HG03196 (cell line): Measurements from ENCODE around the gene KIAA1671.
A peak's percentile ranks its signal among the peaks of the same experiment; 100 is the strongest.

Experiments
- ATAC-seq: cut with Tn5 transposase; IDR thresholded peaks from one replicate; pipeline ENCODE4 v1.9.1; 2021; ENCODE audit not compliant: unreplicated experiment

KIAA1671 gene

DNA sequence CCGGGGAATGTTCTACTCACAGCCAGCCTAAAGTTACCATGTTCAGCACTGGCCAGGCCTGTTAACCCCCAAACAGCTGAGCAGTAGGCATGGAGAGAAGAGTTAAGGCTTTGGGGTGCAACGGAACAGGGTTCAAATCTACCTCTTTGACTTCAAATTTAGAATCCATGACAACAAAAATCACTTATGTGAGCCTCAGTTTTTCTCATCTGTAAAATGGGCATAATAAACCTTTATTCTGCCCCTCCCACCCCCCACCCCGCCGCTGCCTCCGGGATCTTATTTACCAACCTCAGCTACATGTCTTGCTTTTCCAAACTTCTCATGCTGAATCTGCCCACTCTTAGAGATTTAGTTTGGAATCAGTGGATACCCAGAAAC, 134.4 kb downstream of the KIAA1671 start:
- ATAC-seq: peak; percentile 3

DNA sequence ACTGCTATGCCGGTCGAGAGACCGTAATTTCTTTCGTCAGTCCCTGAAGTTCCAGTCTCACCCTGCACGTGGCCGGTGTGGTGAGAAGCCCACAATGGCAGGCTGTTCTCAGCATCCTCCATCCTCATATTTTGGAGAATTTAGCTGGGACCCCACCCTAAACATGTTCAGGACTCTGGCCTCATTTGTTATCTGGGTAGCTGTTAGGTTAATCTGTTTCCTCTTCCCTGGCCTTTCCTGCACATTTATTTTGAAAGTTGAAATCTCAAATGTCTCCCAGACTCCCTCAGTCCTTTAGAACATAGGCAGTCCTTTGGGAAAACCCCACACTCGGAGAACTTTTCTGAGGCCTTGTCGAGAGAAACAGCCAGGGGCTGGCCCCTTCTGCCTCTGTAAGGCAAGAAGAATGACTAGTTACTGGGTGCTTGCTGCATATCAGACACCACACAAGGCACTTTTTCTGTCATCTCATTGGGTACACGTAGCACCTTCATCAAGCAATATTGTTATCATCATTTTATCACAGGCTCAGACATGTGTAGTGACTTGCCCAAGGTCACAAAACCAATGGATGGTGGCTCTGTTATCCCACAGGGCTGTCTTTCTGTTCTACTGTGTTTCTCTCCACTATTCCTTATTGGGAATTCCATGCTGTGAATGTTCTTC, 137.8 kb downstream of the KIAA1671 start:
- no peak for ATAC-seq

DNA sequence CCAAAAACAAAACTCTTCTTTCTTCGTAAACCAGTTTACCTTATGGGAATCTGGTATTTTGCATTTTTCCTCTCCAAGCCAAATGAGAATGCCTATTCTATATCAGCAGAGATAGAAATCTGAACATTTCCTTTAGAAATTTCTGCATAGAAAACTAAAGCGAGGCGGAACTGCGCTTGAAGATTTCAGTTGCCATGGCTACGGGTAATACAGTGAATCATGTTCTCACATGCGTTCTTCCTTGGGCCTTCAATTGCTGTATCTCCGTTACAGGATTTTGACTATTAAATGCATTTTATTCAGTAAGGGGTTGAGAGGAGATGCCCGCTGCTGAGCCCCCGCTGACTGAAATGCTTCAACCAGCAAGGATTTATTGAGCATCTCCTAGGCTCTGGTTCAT, 138.9 kb downstream of the KIAA1671 start:
- no peak for ATAC-seq

DNA sequence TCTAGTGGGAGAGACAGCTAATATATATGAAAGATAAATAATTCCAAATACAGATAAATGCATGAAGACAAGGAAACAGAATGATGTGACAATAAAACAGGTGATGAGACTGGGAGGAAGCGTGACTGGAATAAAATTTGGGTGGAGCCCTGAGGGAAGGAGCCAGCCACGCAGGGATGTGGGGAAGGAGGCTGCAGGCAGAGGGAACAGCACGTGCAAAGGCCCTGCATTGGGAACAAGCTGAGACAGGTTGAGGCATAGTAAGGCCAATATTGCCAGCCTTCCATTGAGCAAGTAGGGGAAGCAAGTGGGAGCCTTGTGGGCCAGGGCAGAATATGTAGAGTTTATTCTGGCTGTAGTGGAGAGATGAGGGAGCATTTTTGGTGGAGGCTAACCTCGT, 139.6 kb downstream of the KIAA1671 start:
- no peak for ATAC-seq

DNA sequence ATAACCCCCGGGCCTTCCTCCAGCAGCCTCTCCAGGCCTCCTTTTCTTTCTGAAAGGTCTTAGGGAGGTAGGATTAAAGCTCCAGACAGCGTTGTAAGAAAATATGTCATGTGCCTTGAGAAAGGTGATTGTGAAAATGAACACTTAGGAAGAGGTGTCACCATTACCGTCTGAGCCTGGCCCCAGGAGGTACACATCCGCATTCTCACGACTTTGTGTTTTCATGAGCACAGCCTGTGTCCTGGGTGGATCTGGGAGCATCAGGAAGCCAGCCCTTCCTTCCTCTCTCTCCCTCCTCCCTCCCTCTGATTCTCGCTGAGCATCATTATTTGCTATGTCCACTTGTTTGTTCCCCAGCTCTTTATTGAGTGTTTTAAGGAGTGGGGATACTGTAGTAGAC, 142.1 kb downstream of the KIAA1671 start:
- no peak for ATAC-seq

DNA sequence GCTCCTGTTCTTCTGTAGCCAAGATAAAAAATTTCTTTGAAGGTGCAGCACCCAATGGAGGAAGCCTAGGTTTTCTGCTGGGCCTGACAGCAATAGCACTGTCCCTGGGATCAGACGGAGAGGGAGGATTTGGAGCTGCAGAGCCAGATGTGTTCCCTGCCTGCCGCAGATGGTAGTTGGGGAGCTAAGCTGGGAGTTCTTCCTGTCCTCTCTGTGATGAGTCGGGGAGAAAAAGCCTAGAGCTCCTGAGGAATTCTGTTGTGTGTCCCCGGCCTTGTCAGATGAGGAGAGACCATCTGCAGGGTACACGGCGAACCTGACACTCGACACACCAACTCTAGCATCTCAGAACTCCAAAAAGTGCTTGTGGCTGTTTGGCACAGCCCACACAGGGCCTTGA, 143.4 kb downstream of the KIAA1671 start:
- ATAC-seq: no peak

DNA sequence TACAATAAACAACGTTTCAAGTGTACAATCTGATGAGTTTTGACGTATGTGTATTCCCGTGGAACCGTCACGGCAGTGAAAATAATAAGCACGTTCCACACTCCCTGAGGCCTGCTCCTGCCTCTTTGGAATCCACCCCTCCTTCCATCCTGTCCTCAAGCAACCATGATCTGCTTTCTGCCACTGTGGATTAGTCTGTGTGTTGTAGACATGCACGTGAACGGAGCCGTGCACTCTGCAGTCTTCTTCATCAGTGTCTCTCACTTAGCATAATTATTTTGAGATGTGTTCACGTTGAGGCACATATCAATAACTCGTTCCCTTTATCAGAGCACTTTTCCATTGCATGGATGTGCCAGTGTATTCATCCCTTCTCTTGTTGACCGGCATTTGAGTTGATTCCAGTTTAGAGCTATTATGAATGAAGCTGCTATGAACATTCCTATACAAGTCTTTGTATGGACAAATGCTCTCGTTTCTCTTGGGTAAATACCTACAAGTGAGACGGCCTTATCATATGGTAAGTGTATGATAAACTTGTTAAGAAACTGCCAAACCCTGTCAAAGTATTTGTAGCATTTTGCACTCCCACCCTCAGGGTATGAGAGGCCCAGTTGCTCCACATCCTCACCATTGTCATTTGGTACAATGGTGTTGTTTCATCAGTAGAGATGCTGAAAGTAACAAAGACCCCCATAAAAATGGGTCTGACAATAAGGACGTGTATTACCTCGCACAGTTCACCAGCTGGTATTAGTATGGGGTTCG, 144.3 kb downstream of the KIAA1671 start:
- no peak for ATAC-seq

DNA sequence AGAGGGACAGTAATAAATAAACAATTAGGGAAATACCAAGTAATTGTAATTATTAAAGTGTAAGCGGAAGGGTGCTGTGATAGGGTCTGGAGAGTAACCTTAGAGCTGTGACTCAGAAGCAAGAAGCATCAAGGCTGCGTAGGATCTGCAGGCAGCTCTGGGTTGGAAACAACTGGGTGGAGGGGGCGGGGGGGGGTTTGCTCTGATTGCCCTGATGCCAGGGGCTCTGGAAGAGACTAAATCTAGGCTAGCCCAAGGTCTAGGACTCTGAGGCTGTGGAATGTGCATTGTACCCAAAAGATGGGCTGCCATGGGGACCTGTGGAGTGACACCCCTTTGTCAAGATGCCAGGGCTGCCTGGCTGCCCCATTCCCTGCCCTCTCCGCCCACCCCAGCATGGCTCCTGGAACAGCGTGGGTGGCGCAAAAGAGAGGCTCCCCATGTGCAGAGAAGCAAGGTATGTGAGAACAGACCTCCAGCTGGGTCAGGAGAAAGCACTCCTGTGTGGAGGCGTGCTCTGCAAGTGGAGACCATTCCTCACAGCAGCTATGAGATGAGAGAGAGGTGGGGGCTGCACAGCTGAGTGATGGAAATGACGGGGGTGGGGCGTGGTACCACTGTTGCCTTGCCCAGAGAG, 146.0 kb downstream of the KIAA1671 start:
- no peak for ATAC-seq

DNA sequence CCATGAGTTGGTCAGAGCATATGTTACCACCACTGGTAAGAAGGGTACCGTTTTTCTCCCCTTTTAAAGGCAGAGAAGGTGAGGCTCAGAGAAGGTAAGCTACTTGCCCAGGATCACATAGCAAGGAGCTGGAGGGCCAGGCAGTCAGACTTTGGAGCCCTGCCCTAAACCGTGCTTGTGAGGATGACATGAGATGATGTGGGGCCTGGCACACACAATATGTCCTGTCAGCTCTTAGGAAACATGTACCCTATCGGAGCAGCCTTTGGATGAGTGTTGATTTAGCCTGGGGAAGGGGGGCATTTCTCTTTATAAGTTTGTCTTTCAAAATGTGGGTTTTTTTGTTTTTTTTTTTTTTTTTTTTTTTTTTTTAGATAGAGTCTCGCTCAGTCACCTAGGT, 146.7 kb downstream of the KIAA1671 start:
- no peak for ATAC-seq

DNA sequence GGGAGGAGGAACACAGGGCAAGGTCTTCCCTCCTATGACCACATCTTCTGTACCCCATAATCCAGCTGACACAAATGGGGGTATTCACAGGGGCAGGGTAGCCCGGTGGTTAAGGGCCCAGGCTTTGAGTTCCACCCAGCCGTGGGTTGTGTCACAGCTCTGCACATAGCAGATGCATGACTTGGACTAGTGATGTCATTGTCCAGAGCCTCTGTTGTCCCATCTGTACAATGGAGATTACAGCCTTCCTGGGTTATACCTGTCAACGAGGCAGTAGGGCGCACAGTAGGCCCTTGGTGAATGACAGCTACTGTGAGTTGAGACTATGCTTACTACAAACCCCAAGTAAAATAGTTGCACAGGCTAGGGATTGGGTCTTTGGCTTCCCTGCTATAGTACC, 147.9 kb downstream of the KIAA1671 start:
- no peak for ATAC-seq

DNA sequence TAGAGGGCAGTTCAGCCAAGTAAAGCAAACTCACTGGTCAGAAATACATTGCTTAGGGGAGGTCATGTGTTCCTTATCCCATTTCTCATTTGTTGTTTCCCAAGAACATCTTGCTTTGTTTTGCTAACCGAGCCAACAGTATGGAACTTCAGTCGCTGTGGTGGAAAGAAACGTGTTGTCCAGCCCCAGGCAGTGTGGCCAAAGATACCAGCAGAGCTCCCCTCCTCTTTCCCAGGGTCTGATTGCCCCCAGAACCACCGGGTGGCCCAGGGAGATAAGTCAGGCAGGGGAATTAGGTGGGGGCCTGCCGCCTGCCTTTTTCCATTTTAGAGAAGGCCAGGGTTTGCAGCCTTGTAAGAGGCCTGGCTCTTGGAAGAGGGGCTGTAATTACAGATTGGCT, 148.4 kb downstream of the KIAA1671 start:
- ATAC-seq: no peak

DNA sequence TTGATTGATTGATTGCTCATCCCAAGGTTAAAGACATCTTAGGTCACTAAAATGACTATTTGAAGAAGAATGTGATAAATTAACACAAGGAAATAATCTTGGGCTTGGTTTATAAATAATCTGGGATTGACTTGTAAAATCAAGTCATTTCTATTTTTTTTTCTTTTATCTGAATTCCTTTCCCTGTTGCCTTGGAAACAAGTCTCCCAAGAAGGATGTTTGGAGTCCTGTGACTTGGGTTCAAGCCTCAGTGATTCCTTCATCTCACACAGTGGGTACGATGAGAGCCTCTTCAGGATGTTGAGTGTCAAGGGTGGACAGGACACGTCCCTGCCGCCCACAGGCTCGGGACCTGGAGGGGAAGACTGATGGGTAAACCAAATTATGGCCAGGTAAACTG, 149.0 kb downstream of the KIAA1671 start:
- no peak for ATAC-seq

DNA sequence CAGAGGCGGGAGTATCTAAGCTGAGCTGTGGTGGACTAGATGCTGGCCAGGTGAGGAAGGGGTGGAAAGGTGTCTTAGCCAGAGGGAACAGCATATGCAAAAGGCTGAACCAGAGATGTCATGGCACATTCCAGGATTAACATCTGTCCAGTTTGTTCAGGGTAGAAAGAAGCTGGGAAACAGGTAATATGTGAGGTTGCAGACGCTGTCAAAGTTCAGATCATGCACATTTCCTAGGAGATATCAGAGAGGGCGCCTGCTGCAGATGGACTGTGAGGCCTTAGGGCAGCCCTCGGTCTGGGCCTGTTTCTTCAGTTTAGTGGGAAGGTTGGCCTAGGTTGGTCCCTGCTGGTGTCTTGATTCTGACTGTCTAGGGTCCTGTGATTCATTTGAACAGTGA, 149.5 kb downstream of the KIAA1671 start:
- ATAC-seq: no peak

DNA sequence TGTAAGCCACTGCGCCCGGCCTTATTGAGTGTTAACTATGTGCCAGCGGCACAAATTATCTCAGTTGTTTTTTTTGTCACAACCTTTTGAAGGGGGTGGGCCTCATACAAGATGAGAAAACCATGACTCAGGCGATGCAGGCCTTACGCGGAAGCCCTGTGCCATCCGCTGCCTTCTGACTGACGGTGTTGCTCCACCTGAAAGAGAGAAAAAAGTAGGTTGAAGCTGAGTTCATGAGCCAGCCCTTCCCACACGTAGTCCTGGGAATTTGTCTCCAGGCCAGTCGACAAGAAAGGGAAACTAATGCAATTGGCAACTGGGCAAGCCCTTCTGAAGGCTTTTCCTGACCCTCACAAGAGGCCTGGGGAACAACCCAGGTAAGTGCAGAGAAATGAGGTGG, 150.2 kb downstream of the KIAA1671 start:
- ATAC-seq: no peak

DNA sequence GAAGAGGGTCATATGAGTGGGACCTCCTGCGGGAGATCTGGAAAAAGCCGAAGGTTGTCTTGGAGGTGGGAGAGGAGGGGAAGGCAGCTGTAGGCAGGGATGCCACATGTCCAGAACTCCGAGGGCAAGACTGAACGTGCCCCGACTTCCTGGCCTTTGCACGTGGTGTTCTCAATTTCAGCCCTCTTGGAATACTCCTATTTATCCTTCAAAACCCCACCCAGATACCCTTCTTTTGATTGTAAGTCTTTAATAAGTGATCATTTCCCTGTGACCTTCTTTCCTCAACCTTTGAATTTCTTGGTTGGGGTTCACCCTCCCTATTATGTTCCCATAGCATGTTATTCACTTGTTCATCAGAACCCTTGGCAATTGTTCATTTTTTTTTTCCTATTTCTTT, 151.9 kb downstream of the KIAA1671 start:
- ATAC-seq: no peak

DNA sequence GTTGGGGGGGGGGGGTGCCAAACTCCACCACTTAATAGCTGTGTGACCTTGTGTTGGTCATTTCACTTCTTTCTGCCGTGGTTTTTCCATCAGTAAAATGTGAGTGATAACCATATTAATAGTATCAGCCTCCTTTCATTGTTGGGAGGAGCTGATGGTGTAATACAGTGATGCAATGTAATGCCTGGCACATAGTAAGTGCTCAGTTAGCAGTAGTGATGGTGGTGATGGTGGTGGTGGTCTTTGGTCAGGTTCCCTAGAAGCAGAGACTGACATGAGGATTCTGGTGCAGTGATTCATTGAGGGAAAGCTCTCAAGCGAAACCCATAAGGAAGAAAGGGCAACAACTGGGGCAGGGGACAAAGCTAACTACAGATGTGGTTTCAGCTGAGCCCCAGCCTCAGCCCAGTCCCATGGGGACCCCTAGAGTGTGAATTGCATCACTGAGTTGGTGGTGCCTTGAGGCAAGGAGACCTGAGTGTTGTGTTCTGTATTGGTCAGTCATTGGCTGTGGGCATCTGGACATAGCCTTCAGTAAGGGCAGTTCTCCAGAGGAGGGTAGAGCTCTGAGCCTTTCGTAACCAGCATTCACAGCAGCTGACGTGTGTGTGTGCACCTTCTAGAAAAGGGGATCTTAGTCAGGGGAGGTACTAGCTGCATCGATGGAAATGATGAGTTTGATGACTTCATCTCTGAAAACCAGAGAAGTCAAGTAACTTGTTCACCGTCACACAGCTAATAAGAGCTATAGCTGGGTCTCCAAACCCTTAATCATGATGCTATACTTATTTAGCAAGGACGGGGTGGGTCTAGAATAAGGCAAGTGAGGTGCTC, 153.5 kb downstream of the KIAA1671 start:
- no peak for ATAC-seq

DNA sequence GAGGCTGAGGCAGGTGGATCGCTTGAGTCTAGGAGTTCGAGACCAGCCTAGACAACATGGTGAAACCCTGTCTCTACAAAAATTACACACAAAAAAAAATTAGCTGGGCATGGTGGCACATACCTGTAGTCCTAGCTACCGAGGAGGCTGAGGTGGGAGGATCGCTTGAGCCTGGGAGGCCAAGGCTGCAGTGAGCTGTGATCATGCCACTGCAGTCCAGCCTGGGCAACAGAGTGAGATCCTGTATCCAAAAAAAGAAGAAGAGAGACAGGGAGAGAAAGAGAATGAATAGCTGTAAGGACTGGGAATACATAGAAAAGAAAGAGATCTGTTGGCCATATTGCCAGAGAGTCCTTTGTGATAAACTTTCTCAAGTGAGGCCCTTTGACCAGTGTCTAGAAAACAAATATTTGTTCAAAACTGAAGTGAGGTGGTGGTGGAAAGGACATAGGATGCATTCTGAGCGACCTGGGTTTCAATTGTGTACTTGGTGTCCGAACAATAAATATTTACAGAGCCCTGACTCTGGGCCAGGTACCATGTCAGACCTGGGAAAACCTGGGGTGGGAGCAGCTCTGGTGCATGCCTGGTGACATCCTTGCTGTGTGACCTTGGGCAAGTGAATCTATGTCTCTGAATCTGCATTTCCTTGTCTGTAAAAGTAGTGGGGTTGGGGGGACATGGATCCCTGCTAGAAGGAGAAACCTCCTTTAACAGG, 157.5 kb downstream of the KIAA1671 start:
- no peak for ATAC-seq

DNA sequence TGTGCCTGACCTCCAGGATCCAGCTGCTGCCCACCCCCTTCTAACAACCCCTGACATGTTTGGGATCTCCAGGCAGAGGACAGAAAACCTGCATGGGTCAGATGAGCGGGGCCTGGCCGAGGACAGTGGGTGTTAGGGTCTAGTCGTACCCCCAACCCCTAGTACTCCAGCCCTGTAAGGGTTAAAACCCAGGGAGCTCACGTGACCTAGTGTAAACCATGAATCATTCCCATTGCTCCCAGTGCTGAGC, 158.0 kb downstream of the KIAA1671 start:
- ATAC-seq: no peak

DNA sequence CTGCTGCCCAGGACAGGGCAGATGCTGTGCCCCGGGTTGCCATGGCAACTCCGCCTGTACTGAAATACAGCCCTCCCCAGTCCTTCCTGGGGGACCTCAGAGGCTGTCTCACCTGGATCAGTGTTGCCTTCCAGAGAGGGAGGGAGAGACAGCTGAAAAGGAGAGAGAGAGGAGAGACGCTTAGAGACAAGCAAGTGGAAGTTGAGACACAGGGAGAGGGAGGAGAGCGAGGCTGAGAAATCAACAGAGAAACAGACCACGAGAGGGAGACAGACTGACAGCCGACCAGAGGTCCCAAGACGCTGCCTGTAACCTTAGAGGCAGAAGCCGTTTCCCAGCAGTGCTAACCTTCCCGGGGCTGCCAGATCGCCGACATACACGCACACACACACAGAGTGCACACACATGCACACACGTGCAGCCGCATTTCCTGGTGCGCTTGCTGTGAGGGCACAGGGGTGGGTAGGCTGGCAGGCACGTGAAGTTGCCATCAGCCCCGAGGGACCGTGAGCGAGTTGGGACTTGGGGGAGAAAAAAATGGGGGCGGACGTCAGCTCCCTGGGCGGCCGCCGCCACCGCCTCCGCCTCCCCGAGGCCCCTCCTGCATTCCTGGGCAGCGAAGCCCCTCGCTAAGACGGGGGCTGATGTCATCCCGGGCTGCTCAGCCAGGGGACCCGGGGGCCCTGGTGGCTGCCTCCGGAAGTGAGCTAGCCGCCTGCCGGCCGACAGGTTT, 158.5 kb downstream of the KIAA1671 start:
- ATAC-seq: no peak
